ENCODE results near the gene NCAM1.

The NCAM1 gene

DNA sequence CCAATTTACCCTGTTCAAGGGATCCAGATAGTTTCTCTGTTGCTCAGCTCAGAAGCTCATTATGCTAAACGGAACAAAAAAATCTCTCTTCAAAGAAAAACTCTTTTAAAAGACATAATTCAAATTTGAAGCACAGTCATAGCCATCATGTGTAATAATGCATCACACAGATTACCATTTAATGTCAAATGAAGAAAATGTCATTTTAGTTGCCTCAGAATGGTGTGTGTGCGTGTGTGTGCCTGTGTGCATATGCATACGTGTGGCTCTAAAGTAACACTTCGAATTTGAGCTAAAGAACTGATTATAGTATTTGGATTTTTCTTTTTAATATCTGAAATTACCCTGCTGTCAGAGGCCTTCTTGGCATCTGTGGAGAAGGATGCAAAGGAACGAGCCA lies 363.0 kb downstream of the NCAM1 start:
- H3K4me3 ChIP-seq (replicated peaks; ENCODE audit: insufficient read depth, low read length): no peak overlapping the region
- H3K27me3 ChIP-seq (ENCODE audit: insufficient read depth, poor library complexity, severe bottlenecking): no peaks in the 10 kb centered on the region
- no peak for DNase-seq (ENCODE audit: low read depth in 1 of 2, low spot score in 1 of 2)
- TF ChIP-seq, protein P1, sequence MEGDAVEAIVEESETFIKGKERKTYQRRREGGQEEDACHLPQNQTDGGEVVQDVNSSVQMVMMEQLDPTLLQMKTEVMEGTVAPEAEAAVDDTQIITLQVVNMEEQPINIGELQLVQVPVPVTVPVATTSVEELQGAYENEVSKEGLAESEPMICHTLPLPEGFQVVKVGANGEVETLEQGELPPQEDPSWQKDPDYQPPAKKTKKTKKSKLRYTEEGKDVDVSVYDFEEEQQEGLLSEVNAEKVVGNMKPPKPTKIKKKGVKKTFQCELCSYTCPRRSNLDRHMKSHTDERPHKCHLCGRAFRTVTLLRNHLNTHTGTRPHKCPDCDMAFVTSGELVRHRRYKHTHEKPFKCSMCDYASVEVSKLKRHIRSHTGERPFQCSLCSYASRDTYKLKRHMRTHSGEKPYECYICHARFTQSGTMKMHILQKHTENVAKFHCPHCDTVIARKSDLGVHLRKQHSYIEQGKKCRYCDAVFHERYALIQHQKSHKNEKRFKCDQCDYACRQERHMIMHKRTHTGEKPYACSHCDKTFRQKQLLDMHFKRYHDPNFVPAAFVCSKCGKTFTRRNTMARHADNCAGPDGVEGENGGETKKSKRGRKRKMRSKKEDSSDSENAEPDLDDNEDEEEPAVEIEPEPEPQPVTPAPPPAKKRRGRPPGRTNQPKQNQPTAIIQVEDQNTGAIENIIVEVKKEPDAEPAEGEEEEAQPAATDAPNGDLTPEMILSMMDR (IDR thresholded peaks at IDR 0.05; ENCODE audit: insufficient read depth, low read length): no peak
- TF ChIP-seq, protein P2, sequence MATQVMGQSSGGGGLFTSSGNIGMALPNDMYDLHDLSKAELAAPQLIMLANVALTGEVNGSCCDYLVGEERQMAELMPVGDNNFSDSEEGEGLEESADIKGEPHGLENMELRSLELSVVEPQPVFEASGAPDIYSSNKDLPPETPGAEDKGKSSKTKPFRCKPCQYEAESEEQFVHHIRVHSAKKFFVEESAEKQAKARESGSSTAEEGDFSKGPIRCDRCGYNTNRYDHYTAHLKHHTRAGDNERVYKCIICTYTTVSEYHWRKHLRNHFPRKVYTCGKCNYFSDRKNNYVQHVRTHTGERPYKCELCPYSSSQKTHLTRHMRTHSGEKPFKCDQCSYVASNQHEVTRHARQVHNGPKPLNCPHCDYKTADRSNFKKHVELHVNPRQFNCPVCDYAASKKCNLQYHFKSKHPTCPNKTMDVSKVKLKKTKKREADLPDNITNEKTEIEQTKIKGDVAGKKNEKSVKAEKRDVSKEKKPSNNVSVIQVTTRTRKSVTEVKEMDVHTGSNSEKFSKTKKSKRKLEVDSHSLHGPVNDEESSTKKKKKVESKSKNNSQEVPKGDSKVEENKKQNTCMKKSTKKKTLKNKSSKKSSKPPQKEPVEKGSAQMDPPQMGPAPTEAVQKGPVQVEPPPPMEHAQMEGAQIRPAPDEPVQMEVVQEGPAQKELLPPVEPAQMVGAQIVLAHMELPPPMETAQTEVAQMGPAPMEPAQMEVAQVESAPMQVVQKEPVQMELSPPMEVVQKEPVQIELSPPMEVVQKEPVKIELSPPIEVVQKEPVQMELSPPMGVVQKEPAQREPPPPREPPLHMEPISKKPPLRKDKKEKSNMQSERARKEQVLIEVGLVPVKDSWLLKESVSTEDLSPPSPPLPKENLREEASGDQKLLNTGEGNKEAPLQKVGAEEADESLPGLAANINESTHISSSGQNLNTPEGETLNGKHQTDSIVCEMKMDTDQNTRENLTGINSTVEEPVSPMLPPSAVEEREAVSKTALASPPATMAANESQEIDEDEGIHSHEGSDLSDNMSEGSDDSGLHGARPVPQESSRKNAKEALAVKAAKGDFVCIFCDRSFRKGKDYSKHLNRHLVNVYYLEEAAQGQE (IDR thresholded peaks at IDR 0.05; ENCODE audit: insufficient replicate concordance, low read depth): no peak
- TF ChIP-seq POLR2AphosphoS5 (IDR thresholded peaks at IDR 0.05; ENCODE audit: low read depth) (no peak), SPI1 (IDR thresholded peaks at IDR 0.05; ENCODE audit: borderline replicate concordance, low read depth) (no peak), GABPA (IDR thresholded peaks at IDR 0.05; ENCODE audit: low read depth) (no peak)
- H3K27ac ChIP-seq (replicated peaks): no peak overlapping the region

Data from HL-60 (cell line).